ENCODE data around the gene CCNL2. TPM values are rescaled to one million over a fixed set of nuclear protein-coding genes. Genes with fewer than 3 reads are reported as not detected.
"Not testable (repeated sequence)": the region's sequence is repeated elsewhere in the genome, so short reads cannot be mapped to it uniquely, and the experiment has no call there.

CCNL2 gene
- total RNA-seq, 2 donors from 2014 or later, result 92.3 to 104 TPM

- H3K27me3 ChIP-seq, result no peaks in the 10 kb centered on the region
- no peak for TF ChIP-seq CTCF (IDR thresholded peaks at IDR 0.05)
- no peaks in the 10 kb centered on the region for H3K9me3 ChIP-seq
- no peak overlapping the region for H3K9ac ChIP-seq (ENCODE audit: low read depth in 2 of 2, low read length in 2 of 2)
- no peak overlapping the region for H3K27ac ChIP-seq
- H3K4me3 ChIP-seq, result no peak overlapping the region
- no peaks in the 10 kb centered on the region for H3K36me3 ChIP-seq
- H3K4me1 ChIP-seq, result peaks cover 5% of the 10 kb centered on the region
- intact Hi-C loops (cut with DNase I), result no loop called here
- DNase-seq, result no peak
These were observed 12.5 kb upstream of the CCNL2 start for GRCh38 chr1:1411626-1412025.

GRCh38 chr1:1410238-1410637, 11.1 kb upstream of the CCNL2 start:
- H3K9me3 ChIP-seq; H3K36me3 ChIP-seq; intact Hi-C loops (cut with DNase I); DNase-seq; H3K4me3 ChIP-seq; H3K27me3 ChIP-seq; H3K9ac ChIP-seq (ENCODE audit: low read depth in 2 of 2, low read length in 2 of 2); H3K27ac ChIP-seq: not testable (repeated sequence)
- peaks cover 11% of the 10 kb centered on the region for H3K4me1 ChIP-seq

- H3K27ac ChIP-seq, result peak overlapping the region; percentile 78
- no peaks in the 10 kb centered on the region for H3K9me3 ChIP-seq
- no peak for DNase-seq
- H3K9ac ChIP-seq (ENCODE audit: low read depth in 2 of 2, low read length in 2 of 2), result peak overlapping the region; percentile 84 to 96
- H3K27me3 ChIP-seq, result no peaks in the 10 kb centered on the region
- TF ChIP-seq CTCF (IDR thresholded peaks at IDR 0.05), result no peak
- no peaks in the 10 kb centered on the region for H3K36me3 ChIP-seq
- intact Hi-C loops (cut with DNase I), result no loop called here
- H3K4me3 ChIP-seq, result peak overlapping the region; percentile 91
- H3K4me1 ChIP-seq, result peaks cover 11% of the 10 kb centered on the region
These were observed 8.6 kb upstream of the CCNL2 start for GRCh38 chr1:1407636-1408318.

GRCh38 chr1:1406821-1407635, 7.9 kb upstream of the CCNL2 start, which contains the start of gene MRPL20:
MRPL20 (minus strand) TSS chr1:1407293; CDS start chr1:1407217, 76 bp downstream.
- Histone ChIP-seq H3K4me1 (peaks cover 11% of the 10 kb centered on the region), H3K27ac (peak within 1 kb of the TSS; percentile 78), H3K9me3 (no peaks in the 10 kb centered on the region), H3K27me3 (no peaks in the 10 kb centered on the region), H3K4me3 (peak within 1 kb of the TSS; percentile 91), H3K9ac (ENCODE audit: low read depth in 2 of 2, low read length in 2 of 2) (peak within 1 kb of the TSS; percentile 84 to 96), H3K36me3 (no peaks in the 10 kb centered on the region)
- intact Hi-C loops (cut with DNase I), result no loop called here
- no peak for TF ChIP-seq CTCF (IDR thresholded peaks at IDR 0.05)
- DNase-seq, result peak; percentile 96

GRCh38 chr1:1406101-1406820, 7.1 kb upstream of the CCNL2 start:
- DNase-seq, result no peak
- Histone ChIP-seq H3K27me3 (no peaks in the 10 kb centered on the region), H3K9me3 (no peaks in the 10 kb centered on the region), H3K27ac (peak overlapping the region; percentile 78), H3K9ac (ENCODE audit: low read depth in 2 of 2, low read length in 2 of 2) (peak overlapping the region; percentile 70 to 84), H3K36me3 (peaks cover 1% of the 10 kb centered on the region), H3K4me1 (peaks cover 11% of the 10 kb centered on the region), H3K4me3 (peak overlapping the region; percentile 91)
- no peak for TF ChIP-seq CTCF (IDR thresholded peaks at IDR 0.05)
- intact Hi-C loops (cut with DNase I), result no loop called here
